T-cell (primary cell): Measurements from ENCODE around the gene ALDH5A1. TPM values are rescaled to one million over a fixed set of nuclear protein-coding genes. Genes with fewer than 3 reads are reported as not detected.

ENCODE experiments used
- ATAC-seq, 4 experiments: fragments of 200-7000 bp in 3 of 4; fragments of 150-1000 bp in 1 of 4; cut with Tn5 transposase; replicated peaks in 1 of 4; 1 replicate in 3 of 4; 2 replicates in 1 of 4; pipeline ENCODE4 v1.10.0; 2021; ENCODE audit warnings: moderate library complexity in 3 of 4, mild to moderate bottlenecking in 2 of 4, moderate number of reproducible peaks in 1 of 4
- CTCF ChIA-PET, 2 donors: fragments of 300-600 bp; sonication (Branson Sonifier 250); formaldehyde crosslinking; loops; one replicate each; lab custom pipeline; 2022; ENCODE audit warnings: antibody characterized with exemption in 2 of 2; lab: Charles Lee
- POLR2A ChIA-PET, 2 donors: fragments of 300-600 bp; sonication (Branson Sonifier 250); formaldehyde crosslinking; loops; one replicate each; lab custom pipeline; 2022; ENCODE audit warnings: antibody characterized with exemption in 2 of 2; lab: Charles Lee
- DNase-seq, 35 experiments: peaks; one replicate each; pipeline versions ENCODE4 v3.0.0 to v3.0.0-alpha.2; 2013 to 2023
- H3K27ac ChIP-seq: one replicate; pipeline ENCODE4 v1.5.1; 2013; ENCODE audit warnings: low read length
- H3K27me3 ChIP-seq, 2 experiments: replicated peaks in 1 of 2; 1 replicate in 1 of 2; 2 replicates in 1 of 2; pipeline versions ENCODE4 v1.6.1 to v1.7.0; 2013; ENCODE audit warnings: low read length in 1 of 2, mixed read lengths in 1 of 2; ENCODE audit not compliant: control insufficient read depth in 2 of 2, insufficient read depth in 2 of 2; ENCODE audit errors: extremely low read depth in 1 of 2
- H3K36me3 ChIP-seq, 2 donors: 1 replicate in 1 of 2; 2 replicates in 1 of 2; pipeline versions ENCODE4 v1.6.1 to v1.7.0; 2013; ENCODE audit warnings: low read length in 1 of 2; ENCODE audit not compliant: control insufficient read depth in 2 of 2, insufficient read depth in 1 of 2; ENCODE audit errors: extremely low read depth in 1 of 2
- H3K4me1 ChIP-seq, 2 experiments: 1 replicate in 1 of 2; 2 replicates in 1 of 2; pipeline versions ENCODE4 v1.6.1 to v1.7.0; 2013; ENCODE audit warnings: low read length in 2 of 2, mixed read lengths in 1 of 2; ENCODE audit not compliant: insufficient read depth in 2 of 2, control insufficient read depth in 1 of 2; ENCODE audit errors: extremely low read depth in 1 of 2
- H3K4me3 ChIP-seq, 2 donors: 1 replicate in 1 of 2; 2 replicates in 1 of 2; pipeline versions ENCODE4 v1.5.1 to v1.7.0; 2013; ENCODE audit warnings: mild to moderate bottlenecking in 2 of 2, low read length in 1 of 2, moderate library complexity in 1 of 2; ENCODE audit not compliant: control insufficient read depth in 1 of 2; ENCODE audit errors: extremely low read depth in 1 of 2
- H3K9me3 ChIP-seq: 2 replicates; pipeline ENCODE4 v1.7.0; 2013
- H3K27ac Mint-ChIP-seq, 2 donors: one replicate each; pipeline ENCODE4 v1.8.0; 2020 to 2021; ENCODE audit warnings: mild to moderate bottlenecking in 2 of 2, mixed read lengths in 2 of 2
- H3K27me3 Mint-ChIP-seq, 2 donors: one replicate each; pipeline ENCODE4 v1.8.0; 2021 to 2022; ENCODE audit warnings: mixed read lengths in 2 of 2
- H3K36me3 Mint-ChIP-seq: one replicate; pipeline ENCODE4 v1.8.0; 2021; ENCODE audit warnings: mixed read lengths
- H3K4me1 Mint-ChIP-seq, 3 donors: one replicate each; pipeline ENCODE4 v1.8.0; 2020 to 2022; ENCODE audit warnings: mixed read lengths in 3 of 3, mild to moderate bottlenecking in 1 of 3
- H3K4me3 Mint-ChIP-seq, 3 donors: one replicate each; pipeline ENCODE4 v1.8.0; 2020 to 2022; ENCODE audit warnings: mild to moderate bottlenecking in 3 of 3, mixed read lengths in 3 of 3, moderate library complexity in 3 of 3
- H3K9me3 Mint-ChIP-seq, 3 donors: one replicate each; pipeline ENCODE4 v1.8.0; 2020 to 2022; ENCODE audit warnings: mixed read lengths in 3 of 3
- WGBS: methylation state at CpG from one replicate; pipeline ENCODE4 v1.1.5; 2013; ENCODE audit warnings: missing lambda C conversion rate; ENCODE audit not compliant: insufficient coverage; 5-methylcytosine and 5-hydroxymethylcytosine counted together
- total RNA-seq, 35 experiments: library from RNA in 6 of 35; stranded (reverse) in 6 of 35; fragments of 120-200 nt in 1 of 35; gene quantifications; one replicate each; pipeline versions ENCODE4 v1.2.1 to v1.2.4 and lab custom pipeline; 2013 to 2026

Gene ALDH5A1
- total RNA-seq, 5 donors from 2014 or later (not counting 1 experiment from before 2014, with no cell fraction given) = 4.8 to 15.2 (median 11.7) TPM

DNA sequence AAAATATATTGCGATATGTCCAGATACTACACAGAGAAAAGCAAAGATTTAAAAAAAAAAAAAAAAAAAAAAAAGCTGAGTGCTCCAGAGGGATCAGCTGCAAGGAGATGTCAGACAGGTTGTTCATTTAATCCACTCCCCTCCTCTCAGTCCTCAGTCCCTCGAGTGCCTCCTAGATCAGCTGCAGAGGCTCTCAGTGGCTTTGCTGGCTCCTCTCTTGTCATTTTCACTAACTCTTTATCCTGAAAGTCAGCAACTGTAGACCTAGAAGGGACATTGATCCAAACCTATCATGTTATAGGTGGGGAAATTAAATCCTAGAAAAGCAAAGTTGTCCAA, 89.6 kb downstream of the ALDH5A1 start:
- ATAC-seq (no peak), DNase-seq (no peak)
- H3K27ac ChIP-seq = no peak overlapping the region
- no peaks in the 10 kb centered on the region for H3K36me3 ChIP-seq
- H3K4me1 ChIP-seq = no peaks in the 10 kb centered on the region
- no CpG with 5 or more reads among the region's 2 CpGs for WGBS
- Mint-ChIP-seq H3K9me3 (no peaks in the 10 kb centered on the region), H3K4me3 (no peak overlapping the region), H3K36me3 (no peaks in the 10 kb centered on the region), H3K27ac (no peak overlapping the region), H3K4me1 (peaks cover 2 to 10% (median 3%) of the 10 kb centered on the region in 3 donors), H3K27me3 (peaks cover 9 to 19% of the 10 kb centered on the region in 2 donors)
- no peaks in the 10 kb centered on the region for H3K9me3 ChIP-seq
- H3K4me3 ChIP-seq = no peak overlapping the region
- peaks cover 0 to 5% of the 10 kb centered on the region in 2 experiments for H3K27me3 ChIP-seq
- ChIA-PET POLR2A (interaction anchor here (0.6 to 1.3 kb wide), 2 partner anchors 9 to 81 kb away, joined by 4 to 5 read pairs; no protein-coding TSS in a partner anchor), CTCF (interaction anchor here (0.6 to 2.4 kb wide), 13 partner anchors 10 to 1079 kb away, joined by 3 to 10 read pairs (median 4); no protein-coding TSS in a partner anchor)

Other genes with a start within 250 kb of the ALDH5A1 start
- under 1 TPM in 4 of 5 donors, not detected in 1; 0.09 to 0.58 (median 0.13) TPM for gene DCDC2, start 136.9 kb upstream of the ALDH5A1 start, total RNA-seq
- gene MRS2, start 92.0 kb upstream of the ALDH5A1 start, total RNA-seq = 10 to 100 TPM in 4 of 5 donors, 1 to 10 TPM in 1; 8.1 to 25.3 (median 20.9) TPM
- 1 to 10 TPM in 3 of 5 donors, under 1 TPM in 2; 0.50 to 1.5 (median 1.4) TPM for gene GPLD1, start 5.4 kb upstream of the ALDH5A1 start, total RNA-seq
- gene KIAA0319, start 151.2 kb downstream of the ALDH5A1 start, total RNA-seq = under 1 TPM in 3 of 5 donors, not detected in 2; 0.03 to 0.07 (median 0.03) TPM
- gene TDP2, start 171.9 kb downstream of the ALDH5A1 start, total RNA-seq = 10 to 100 TPM; 45.7 to 56.5 (median 50.8) TPM
- 10 to 100 TPM in 2 of 5 donors, 1 to 10 TPM in 3; 4.2 to 10.9 (median 9.5) TPM for gene ACOT13, start 172.1 kb downstream of the ALDH5A1 start, total RNA-seq
- gene C6orf62, start 224.2 kb downstream of the ALDH5A1 start, total RNA-seq = 100 to 1,000 TPM; 114 to 146 (median 135) TPM